WTC11 (cell line): ENCODE data around the gene EXOSC7.

Experiments
- HMGA2 ChIP-seq: fragments of 250-450 bp; sonication (Bioruptor Pico); IDR thresholded peaks from 2 replicates; pipeline ENCODE4 v1.4.0; 2021; ENCODE audit warnings: mild to moderate bottlenecking, moderate library complexity
- MYBL2 ChIP-seq: sonication (generic); formaldehyde crosslinking; IDR thresholded peaks from 2 replicates; pipeline ENCODE4 v1.8.1; 2023; ENCODE audit warnings: mild to moderate bottlenecking, moderate library complexity, missing genetic modification reagents
- NFYB ChIP-seq: sonication (generic); formaldehyde crosslinking; conservative IDR thresholded peaks from 2 replicates; pipeline ENCODE4 v1.8.0; 2022; ENCODE audit warnings: low read depth, missing genetic modification reagents
- RELA ChIP-seq: sonication (generic); formaldehyde crosslinking; IDR thresholded peaks from 2 replicates; pipeline ENCODE4 v1.8.1; 2022; ENCODE audit warnings: missing genetic modification reagents, mild to moderate bottlenecking, borderline replicate concordance
- TEAD4 ChIP-seq: sonication (generic); formaldehyde crosslinking; IDR thresholded peaks from 2 replicates; pipeline ENCODE4 v1.8.0; 2022; ENCODE audit warnings: mild to moderate bottlenecking, missing genetic modification reagents
- USF1 ChIP-seq: sonication (generic); formaldehyde crosslinking; IDR thresholded peaks from 2 replicates; pipeline ENCODE4 v1.8.0; 2022; ENCODE audit warnings: mild to moderate bottlenecking, missing genetic modification reagents
- USF2 ChIP-seq: sonication (generic); formaldehyde crosslinking; IDR thresholded peaks from 2 replicates; pipeline ENCODE4 v1.8.1; 2023; ENCODE audit warnings: mild to moderate bottlenecking, missing genetic modification reagents, moderate library complexity
- ZBTB21 ChIP-seq: sonication (generic); formaldehyde crosslinking; IDR thresholded peaks from 2 replicates; pipeline ENCODE4 v1.8.1; 2023; ENCODE audit warnings: mild to moderate bottlenecking, missing genetic modification reagents, borderline replicate concordance
- ZNF138 ChIP-seq: sonication (generic); formaldehyde crosslinking; conservative IDR thresholded peaks from 2 replicates; pipeline ENCODE4 v1.8.1; 2022; ENCODE audit warnings: mild to moderate bottlenecking, moderate library complexity, missing genetic modification reagents
- TF ChIP-seq, protein P1 (sequence below): fragments of 200-600 bp; IDR thresholded peaks from 2 replicates; pipeline ENCODE4 v1.8.0; 2022; ENCODE audit warnings: antibody characterized with exemption
- TF ChIP-seq, protein P2 (sequence below): sonication (generic); formaldehyde crosslinking; conservative IDR thresholded peaks from 2 replicates; pipeline ENCODE4 v1.8.1; 2023; ENCODE audit warnings: mild to moderate bottlenecking, low read depth, missing genetic modification reagents, moderate library complexity

DNA sequence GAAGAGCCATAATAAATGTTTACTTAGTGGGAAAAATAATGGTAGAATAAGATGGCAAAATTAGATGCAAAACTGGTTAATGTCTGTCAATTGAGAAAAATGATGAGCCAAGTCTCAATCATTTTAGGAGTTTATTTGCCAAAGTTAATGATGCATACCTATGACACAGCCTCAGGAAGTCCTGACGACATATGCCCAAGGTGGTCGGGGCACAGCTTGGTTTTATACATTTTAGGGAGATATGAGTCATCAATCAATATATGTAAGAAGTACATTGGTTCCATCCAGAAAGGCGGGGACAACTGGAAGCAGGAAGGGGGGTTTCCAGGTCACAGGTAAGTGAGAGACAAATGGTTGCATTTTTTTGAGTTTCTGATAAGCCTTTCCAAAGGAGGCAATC is 81.5 kb downstream of the EXOSC7 start:
- TF ChIP-seq NFYB (no peak), ZNF138 (CRISPR knock-in tag) (no peak), TEAD4 (CRISPR knock-in tag) (no peak), USF2 (no peak), HMGA2 (CRISPR knock-in tag) (no peak), USF1 (CRISPR knock-in tag) (no peak), RELA (no peak), MYBL2 (CRISPR knock-in tag) (no peak), ZBTB21 (CRISPR knock-in tag) (no peak)
- TF ChIP-seq, protein P1, sequence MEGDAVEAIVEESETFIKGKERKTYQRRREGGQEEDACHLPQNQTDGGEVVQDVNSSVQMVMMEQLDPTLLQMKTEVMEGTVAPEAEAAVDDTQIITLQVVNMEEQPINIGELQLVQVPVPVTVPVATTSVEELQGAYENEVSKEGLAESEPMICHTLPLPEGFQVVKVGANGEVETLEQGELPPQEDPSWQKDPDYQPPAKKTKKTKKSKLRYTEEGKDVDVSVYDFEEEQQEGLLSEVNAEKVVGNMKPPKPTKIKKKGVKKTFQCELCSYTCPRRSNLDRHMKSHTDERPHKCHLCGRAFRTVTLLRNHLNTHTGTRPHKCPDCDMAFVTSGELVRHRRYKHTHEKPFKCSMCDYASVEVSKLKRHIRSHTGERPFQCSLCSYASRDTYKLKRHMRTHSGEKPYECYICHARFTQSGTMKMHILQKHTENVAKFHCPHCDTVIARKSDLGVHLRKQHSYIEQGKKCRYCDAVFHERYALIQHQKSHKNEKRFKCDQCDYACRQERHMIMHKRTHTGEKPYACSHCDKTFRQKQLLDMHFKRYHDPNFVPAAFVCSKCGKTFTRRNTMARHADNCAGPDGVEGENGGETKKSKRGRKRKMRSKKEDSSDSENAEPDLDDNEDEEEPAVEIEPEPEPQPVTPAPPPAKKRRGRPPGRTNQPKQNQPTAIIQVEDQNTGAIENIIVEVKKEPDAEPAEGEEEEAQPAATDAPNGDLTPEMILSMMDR, result no peak
- TF ChIP-seq, protein P2, sequence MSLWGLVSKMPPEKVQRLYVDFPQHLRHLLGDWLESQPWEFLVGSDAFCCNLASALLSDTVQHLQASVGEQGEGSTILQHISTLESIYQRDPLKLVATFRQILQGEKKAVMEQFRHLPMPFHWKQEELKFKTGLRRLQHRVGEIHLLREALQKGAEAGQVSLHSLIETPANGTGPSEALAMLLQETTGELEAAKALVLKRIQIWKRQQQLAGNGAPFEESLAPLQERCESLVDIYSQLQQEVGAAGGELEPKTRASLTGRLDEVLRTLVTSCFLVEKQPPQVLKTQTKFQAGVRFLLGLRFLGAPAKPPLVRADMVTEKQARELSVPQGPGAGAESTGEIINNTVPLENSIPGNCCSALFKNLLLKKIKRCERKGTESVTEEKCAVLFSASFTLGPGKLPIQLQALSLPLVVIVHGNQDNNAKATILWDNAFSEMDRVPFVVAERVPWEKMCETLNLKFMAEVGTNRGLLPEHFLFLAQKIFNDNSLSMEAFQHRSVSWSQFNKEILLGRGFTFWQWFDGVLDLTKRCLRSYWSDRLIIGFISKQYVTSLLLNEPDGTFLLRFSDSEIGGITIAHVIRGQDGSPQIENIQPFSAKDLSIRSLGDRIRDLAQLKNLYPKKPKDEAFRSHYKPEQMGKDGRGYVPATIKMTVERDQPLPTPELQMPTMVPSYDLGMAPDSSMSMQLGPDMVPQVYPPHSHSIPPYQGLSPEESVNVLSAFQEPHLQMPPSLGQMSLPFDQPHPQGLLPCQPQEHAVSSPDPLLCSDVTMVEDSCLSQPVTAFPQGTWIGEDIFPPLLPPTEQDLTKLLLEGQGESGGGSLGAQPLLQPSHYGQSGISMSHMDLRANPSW (CRISPR knock-in tag), result no peak
